ENCODE data around the gene KRTAP5-6.

GRCh38 chr11:1670905-1671371 lies 26.1 kb upstream of the KRTAP5-6 start:
- TF ChIP-seq CTCF (IDR thresholded peaks at IDR 0.05), result no peak
- TF ChIP-seq POLR2A (IDR thresholded peaks at IDR 0.05), result no peak
- TF ChIP-seq POLR2AphosphoS5 (IDR thresholded peaks at IDR 0.05), result no peak

Measured in prostate gland (tissue), 2 donors.